Left forelimb (tissue), 1 donor: ENCODE data around the gene STYXL1.
"Not testable (repeated sequence)": the region's sequence is repeated elsewhere in the genome, so short reads cannot be mapped to it uniquely, and the experiment has no call there.

Experiments used
- DNase-seq: peaks from one replicate; pipeline ENCODE4 v3.0.0-alpha.2; 2018; ENCODE audit warnings: low spot score

Gene STYXL1

GRCh38 chr7:76047811-76048667 is at the start of gene STYXL1, which contains the start of gene MDH2:
Gene STYXL1, minus strand, starts transcription at chr7:76048000. Its CDS starts 17,477 bp downstream, at chr7:76030523.
Gene MDH2, plus strand, starts transcription at chr7:76048106. Its CDS starts 55 bp downstream, at chr7:76048161.
- peak; percentile 95 for DNase-seq

GRCh38 chr7:76095908-76096307 is 48.1 kb upstream of the STYXL1 start:
- DNase-seq: no peak

GRCh38 chr7:76094326-76094725 is 46.5 kb upstream of the STYXL1 start:
- not testable (repeated sequence) for DNase-seq

- DNase-seq: not testable (repeated sequence)
Observed at GRCh38 chr7:76093531-76093930, 45.7 kb upstream of the STYXL1 start.

- no peak for DNase-seq
Observed at GRCh38 chr7:76091506-76091905, 43.7 kb upstream of the STYXL1 start.

- no peak for DNase-seq
Observed at GRCh38 chr7:76089865-76090475, 42.2 kb upstream of the STYXL1 start.

- DNase-seq: not testable (repeated sequence)
Observed at GRCh38 chr7:76087362-76087791, 39.6 kb upstream of the STYXL1 start.

- no peak for DNase-seq
Observed at GRCh38 chr7:76086070-76086469, 38.3 kb upstream of the STYXL1 start.

- not testable (repeated sequence) for DNase-seq
Observed at GRCh38 chr7:76084115-76084514, 36.3 kb upstream of the STYXL1 start.

GRCh38 chr7:76080204-76080603 is 32.4 kb upstream of the STYXL1 start:
- DNase-seq: no peak

GRCh38 chr7:76077435-76077834 is 29.6 kb upstream of the STYXL1 start:
- no peak for DNase-seq

GRCh38 chr7:76076995-76077394 is 29.2 kb upstream of the STYXL1 start:
- DNase-seq: no peak

GRCh38 chr7:76074972-76075370 is 27.2 kb upstream of the STYXL1 start:
- DNase-seq: no peak

GRCh38 chr7:76074306-76074971 is 26.6 kb upstream of the STYXL1 start:
- DNase-seq: no peak

- DNase-seq: no peak
Observed at GRCh38 chr7:76073335-76073990, 25.7 kb upstream of the STYXL1 start.

- no peak for DNase-seq
Observed at GRCh38 chr7:76072243-76073148, 24.7 kb upstream of the STYXL1 start.

- no peak for DNase-seq
Observed at GRCh38 chr7:76071316-76072242, 23.8 kb upstream of the STYXL1 start.

GRCh38 chr7:76069238-76069638 is 21.4 kb upstream of the STYXL1 start:
- no peak for DNase-seq

GRCh38 chr7:76066716-76067503 is 19.1 kb upstream of the STYXL1 start:
- DNase-seq: no peak
